Activated naive CD8-positive, alpha-beta T cell (primary cell): ENCODE data around the gene PIM1.
"Not testable (repeated sequence)": the region's sequence is repeated elsewhere in the genome, so short reads cannot be mapped to it uniquely, and the experiment has no call there.

ENCODE experiments used
- H3K27ac Mint-ChIP-seq: one replicate; pipeline ENCODE4 v1.8.0; 2021; ENCODE audit warnings: mixed read lengths
- H3K27me3 Mint-ChIP-seq: one replicate; pipeline ENCODE4 v1.8.0; 2021; ENCODE audit warnings: mixed read lengths
- H3K36me3 Mint-ChIP-seq: one replicate; pipeline ENCODE4 v1.8.0; 2021; ENCODE audit warnings: mixed read lengths
- H3K4me1 Mint-ChIP-seq: one replicate; pipeline ENCODE4 v1.8.0; 2021; ENCODE audit warnings: low read depth, mixed read lengths
- H3K4me3 Mint-ChIP-seq: one replicate; pipeline ENCODE4 v1.8.0; 2021; ENCODE audit warnings: mild to moderate bottlenecking, mixed read lengths
- H3K9me3 Mint-ChIP-seq: one replicate; pipeline ENCODE4 v1.8.0; 2021; ENCODE audit warnings: low read depth, mixed read lengths

PIM1 gene

GRCh38 chr6:37187321-37188022, 17.5 kb downstream of the PIM1 start:
- H3K4me1 Mint-ChIP-seq, result peaks cover 62% of the 10 kb centered on the region
- no peaks in the 10 kb centered on the region for H3K27me3 Mint-ChIP-seq
- H3K9me3 Mint-ChIP-seq, result no peaks in the 10 kb centered on the region
- H3K27ac Mint-ChIP-seq, result peak overlapping the region; percentile 90
- H3K36me3 Mint-ChIP-seq, result peaks cover 4% of the 10 kb centered on the region
- peak overlapping the region; percentile 52 for H3K4me3 Mint-ChIP-seq

GRCh38 chr6:37188962-37189510, 19.1 kb downstream of the PIM1 start:
- Mint-ChIP-seq H3K4me1 (peaks cover 57% of the 10 kb centered on the region), H3K4me3 (no peak overlapping the region), H3K27me3 (no peaks in the 10 kb centered on the region), H3K27ac (peak overlapping the region; percentile 66), H3K9me3 (no peaks in the 10 kb centered on the region), H3K36me3 (peaks cover 4% of the 10 kb centered on the region)

GRCh38 chr6:37190159-37190535, 20.2 kb downstream of the PIM1 start:
- Mint-ChIP-seq H3K9me3 (no peaks in the 10 kb centered on the region), H3K36me3 (peaks cover 4% of the 10 kb centered on the region), H3K27ac (peak overlapping the region; percentile 68), H3K4me3 (peak overlapping the region; percentile 46), H3K27me3 (no peaks in the 10 kb centered on the region), H3K4me1 (peaks cover 62% of the 10 kb centered on the region)

GRCh38 chr6:37192666-37193065, 22.7 kb downstream of the PIM1 start:
- Mint-ChIP-seq H3K4me3 (no peak overlapping the region), H3K9me3 (no peaks in the 10 kb centered on the region), H3K27me3 (no peaks in the 10 kb centered on the region), H3K27ac (peak overlapping the region; percentile 18), H3K36me3 (no peaks in the 10 kb centered on the region), H3K4me1 (peaks cover 41% of the 10 kb centered on the region)

GRCh38 chr6:37194886-37195285, 24.9 kb downstream of the PIM1 start:
- peak overlapping the region; percentile 81 for H3K27ac Mint-ChIP-seq
- H3K36me3 Mint-ChIP-seq, H3K4me3 Mint-ChIP-seq, H3K9me3 Mint-ChIP-seq, H3K27me3 Mint-ChIP-seq: not testable (repeated sequence)
- H3K4me1 Mint-ChIP-seq, result peaks cover 29% of the 10 kb centered on the region

GRCh38 chr6:37196451-37196850, 26.5 kb downstream of the PIM1 start:
- not testable (repeated sequence) for H3K27me3 Mint-ChIP-seq, H3K9me3 Mint-ChIP-seq

GRCh38 chr6:37200085-37200484, 30.1 kb downstream of the PIM1 start:
- H3K27ac Mint-ChIP-seq, result no peak overlapping the region
- no peaks in the 10 kb centered on the region for H3K36me3 Mint-ChIP-seq
- H3K4me1 Mint-ChIP-seq, result peaks cover 29% of the 10 kb centered on the region
- no peaks in the 10 kb centered on the region for H3K9me3 Mint-ChIP-seq
- H3K27me3 Mint-ChIP-seq, result no peaks in the 10 kb centered on the region
- H3K4me3 Mint-ChIP-seq, result no peak overlapping the region

More at GRCh38 chr6:37196451-37196850, 26.5 kb downstream of the PIM1 start:
- not testable (repeated sequence) for H3K27ac Mint-ChIP-seq, H3K36me3 Mint-ChIP-seq, H3K4me3 Mint-ChIP-seq
- peaks cover 24% of the 10 kb centered on the region for H3K4me1 Mint-ChIP-seq

GRCh38 chr6:37201726-37202125, 31.8 kb downstream of the PIM1 start:
- no peak overlapping the region for H3K27ac Mint-ChIP-seq
- no peak overlapping the region for H3K4me3 Mint-ChIP-seq
- H3K27me3 Mint-ChIP-seq, result no peaks in the 10 kb centered on the region
- peaks cover 38% of the 10 kb centered on the region for H3K4me1 Mint-ChIP-seq
- no peaks in the 10 kb centered on the region for H3K9me3 Mint-ChIP-seq
- H3K36me3 Mint-ChIP-seq, result no peaks in the 10 kb centered on the region

GRCh38 chr6:37202788-37203491, 33.0 kb downstream of the PIM1 start:
- Mint-ChIP-seq H3K4me1 (peaks cover 50% of the 10 kb centered on the region), H3K27ac (peak overlapping the region; percentile 83), H3K36me3 (no peaks in the 10 kb centered on the region), H3K27me3 (no peaks in the 10 kb centered on the region), H3K4me3 (peak overlapping the region; percentile 48), H3K9me3 (no peaks in the 10 kb centered on the region)

GRCh38 chr6:37204014-37204751, 34.2 kb downstream of the PIM1 start:
- H3K27me3 Mint-ChIP-seq, result no peaks in the 10 kb centered on the region
- H3K4me3 Mint-ChIP-seq, result no peak overlapping the region
- H3K36me3 Mint-ChIP-seq, result no peaks in the 10 kb centered on the region
- peaks cover 57% of the 10 kb centered on the region for H3K4me1 Mint-ChIP-seq
- no peaks in the 10 kb centered on the region for H3K9me3 Mint-ChIP-seq
- H3K27ac Mint-ChIP-seq, result peak overlapping the region; percentile 30

- no peaks in the 10 kb centered on the region for H3K36me3 Mint-ChIP-seq
- no peaks in the 10 kb centered on the region for H3K27me3 Mint-ChIP-seq
- peak overlapping the region; percentile 1 for H3K4me3 Mint-ChIP-seq
- peaks cover 69% of the 10 kb centered on the region for H3K4me1 Mint-ChIP-seq
- H3K9me3 Mint-ChIP-seq, result no peaks in the 10 kb centered on the region
- peak overlapping the region; percentile 89 for H3K27ac Mint-ChIP-seq
Observed at GRCh38 chr6:37205175-37205996, 35.4 kb downstream of the PIM1 start.

GRCh38 chr6:37205997-37206340, 36.0 kb downstream of the PIM1 start:
- Mint-ChIP-seq H3K27ac (peak overlapping the region; percentile 89), H3K4me3 (peak overlapping the region; percentile 1), H3K9me3 (no peaks in the 10 kb centered on the region), H3K27me3 (no peaks in the 10 kb centered on the region), H3K36me3 (no peaks in the 10 kb centered on the region), H3K4me1 (peaks cover 73% of the 10 kb centered on the region)

- H3K27me3 Mint-ChIP-seq, result no peaks in the 10 kb centered on the region
- H3K9me3 Mint-ChIP-seq, result no peaks in the 10 kb centered on the region
- peak overlapping the region; percentile 51 for H3K27ac Mint-ChIP-seq
- no peaks in the 10 kb centered on the region for H3K36me3 Mint-ChIP-seq
- H3K4me1 Mint-ChIP-seq, result peaks cover 70% of the 10 kb centered on the region
- H3K4me3 Mint-ChIP-seq, result no peak overlapping the region
Observed at GRCh38 chr6:37206622-37207021, 36.7 kb downstream of the PIM1 start.

- Mint-ChIP-seq H3K4me3 (peak overlapping the region; percentile 25), H3K27ac (peak overlapping the region; percentile 88), H3K36me3 (no peaks in the 10 kb centered on the region), H3K9me3 (no peaks in the 10 kb centered on the region), H3K4me1 (peaks cover 58% of the 10 kb centered on the region), H3K27me3 (no peaks in the 10 kb centered on the region)
Observed at GRCh38 chr6:37207903-37208456, 38.0 kb downstream of the PIM1 start.
